ENCODE data around the gene OSGEP. TPM values are rescaled to one million over a fixed set of nuclear protein-coding genes. Genes with fewer than 3 reads are reported as not detected.

OSGEP gene
- total and polyA plus RNA-seq, 2 experiments from 2014 or later = 29.0 to 59.5 TPM

- H3K27ac ChIP-seq (ENCODE audit: low read depth) = no peak overlapping the region
- no peaks in the 10 kb centered on the region for H4K20me1 ChIP-seq (replicated peaks; ENCODE audit: insufficient read depth)
- no peak overlapping the region for H3K4me3 ChIP-seq
- Mint-ChIP-seq H3K9me3 (no peaks in the 10 kb centered on the region), H3K36me3 (ENCODE audit: low read depth) (no peaks in the 10 kb centered on the region), H3K27ac (no peak overlapping the region; the same call in 1 of the 2 replicates), H3K27me3 (ENCODE audit: insufficient read depth, low read depth, poor library complexity) (peaks cover 14% of the 10 kb centered on the region), H3K4me1 (peaks cover 15% of the 10 kb centered on the region; the same call in 2 of the 3 replicates), H3K4me3 (no peak overlapping the region)
- peaks cover 6% of the 10 kb centered on the region for H3K4me1 ChIP-seq (ENCODE audit: insufficient read depth)
- H3F3A ChIP-seq (replicated peaks; ENCODE audit: low read depth) = 0 out of 2 replicates have a peak, but pooled peaks cover 2% of the 10 kb centered on the region
- H3K9me2 ChIP-seq (ENCODE audit: insufficient read depth) = peaks cover 5% of the 10 kb centered on the region; the same call in 1 of the 2 replicates
- no peak for ATAC-seq
- no peaks in the 10 kb centered on the region for H3K79me2 ChIP-seq (replicated peaks; ENCODE audit: insufficient read depth)
- no peak overlapping the region; the same call in 1 of the 2 replicates for H2AFZ ChIP-seq
- H3K36me3 ChIP-seq (ENCODE audit: insufficient read depth) = no peaks in the 10 kb centered on the region
- no peak for DNase-seq (ENCODE audit: low spot score)
- H3K4me2 ChIP-seq = no peak overlapping the region
- H3K27me3 ChIP-seq (ENCODE audit: insufficient read depth) = peaks cover 15% of the 10 kb centered on the region
- TF ChIP-seq EZH2 (IDR thresholded peaks at IDR 0.05; ENCODE audit: low read depth, unreplicated experiment) = no peak
- TF ChIP-seq NANOG (IDR thresholded peaks at IDR 0.05; ENCODE audit: borderline replicate concordance) = no peak
- no peak for TF ChIP-seq EZH2phosphoT487 (IDR thresholded peaks at IDR 0.05; ENCODE audit: unreplicated experiment)
- no peak for TF ChIP-seq CREB1 (CRISPR knock-in tag; IDR thresholded peaks at IDR 0.05; ENCODE audit: low read depth)
Measured at GRCh38 chr14:20429801-20430669, 24.6 kb downstream of the OSGEP start.

GRCh38 chr14:20428802-20429201 lies 25.8 kb downstream of the OSGEP start:
- no peak overlapping the region for H2AFZ ChIP-seq
- no peak for DNase-seq (ENCODE audit: low spot score)
- H3K4me1 ChIP-seq (ENCODE audit: insufficient read depth) = peaks cover 6% of the 10 kb centered on the region
- no peaks in the 10 kb centered on the region for H3F3A ChIP-seq (replicated peaks; ENCODE audit: low read depth)
- no peak for ATAC-seq
- H3K27me3 ChIP-seq (ENCODE audit: insufficient read depth) = peaks cover 2% of the 10 kb centered on the region; the same call in 1 of the 2 replicates
- H3K27ac Mint-ChIP-seq = no peak overlapping the region
- H3K36me3 ChIP-seq (ENCODE audit: insufficient read depth) = no peaks in the 10 kb centered on the region
- no peaks in the 10 kb centered on the region for H4K20me1 ChIP-seq (replicated peaks; ENCODE audit: insufficient read depth)
- no peak overlapping the region for H3K4me2 ChIP-seq
- H3K4me1 Mint-ChIP-seq = peaks cover 10% of the 10 kb centered on the region; the same call in 2 of the 3 replicates
- no peak overlapping the region for H3K4me3 ChIP-seq
- no peak overlapping the region for H3K4me3 Mint-ChIP-seq
- no peak overlapping the region for H3K27ac ChIP-seq (ENCODE audit: low read depth)
- H3K27me3 Mint-ChIP-seq (ENCODE audit: insufficient read depth, low read depth, poor library complexity) = peaks cover 8% of the 10 kb centered on the region
- no peaks in the 10 kb centered on the region for H3K36me3 Mint-ChIP-seq (ENCODE audit: low read depth)
- H3K79me2 ChIP-seq (replicated peaks; ENCODE audit: insufficient read depth) = no peaks in the 10 kb centered on the region
- no peaks in the 10 kb centered on the region for H3K9me3 Mint-ChIP-seq
- peaks cover 6% of the 10 kb centered on the region; the same call in 1 of the 2 replicates for H3K9me2 ChIP-seq (ENCODE audit: insufficient read depth)
- TF ChIP-seq CTCF (conservative IDR thresholded peaks at IDR 0.05; ENCODE audit: low read depth in 2 of 2) (no peak), ZNF462 (CRISPR knock-in tag; IDR thresholded peaks at IDR 0.05) (no peak), EZH2 (IDR thresholded peaks at IDR 0.05; ENCODE audit: low read depth, unreplicated experiment) (no peak), REST (IDR thresholded peaks at IDR 0.05; ENCODE audit: unreplicated experiment) (no peak)

Data from GM23338 (cell line).